Heart left ventricle (tissue), 16 donors: ENCODE data around the gene NTRK2. TPM values are rescaled to one million over a fixed set of nuclear protein-coding genes. Genes with fewer than 3 reads are reported as not detected.
A peak's percentile ranks its signal among the peaks of the same experiment; 100 is the strongest.

Experiments
- ATAC-seq, 4 donors: fragments of 200-7000 bp; cut with Tn5 transposase; one replicate each; pipeline ENCODE4 v1.9.1; 2020 to 2022; ENCODE audit warnings: moderate library complexity in 4 of 4, mild to moderate bottlenecking in 3 of 4, moderate number of reproducible peaks in 1 of 4
- DNase-seq, 5 donors: peaks; one replicate each; pipeline ENCODE4 v3.0.0-alpha.2; 2020
- H3K27ac ChIP-seq, 12 donors: fragments of 200-600 bp; sonication (generic) in 4 of 12; one replicate each; pipeline versions ENCODE4 v1.5.0 to v1.8.0; 2016 to 2022; ENCODE audit warnings: mild to moderate bottlenecking in 2 of 12
- H3K27me3 ChIP-seq, 9 donors: fragments of 200-600 bp; sonication (generic) in 2 of 9; one replicate each; pipeline versions ENCODE4 v1.5.1 to v1.8.0; 2016 to 2022; ENCODE audit warnings: mild to moderate bottlenecking in 3 of 9
- H3K36me3 ChIP-seq, 9 donors: fragments of 200-600 bp; sonication (generic) in 2 of 9; one replicate each; pipeline versions ENCODE4 v1.5.0 to v1.8.0; 2018 to 2022; ENCODE audit warnings: mild to moderate bottlenecking in 2 of 9
- H3K4me1 ChIP-seq, 12 donors: fragments of 200-600 bp; sonication (generic) in 4 of 12; one replicate each; pipeline versions ENCODE4 v1.5.0 to v1.8.0; 2016 to 2022; ENCODE audit warnings: mild to moderate bottlenecking in 3 of 12
- H3K4me3 ChIP-seq, 12 donors: fragments of 200-600 bp; sonication (generic) in 4 of 12; one replicate each; pipeline versions ENCODE4 v1.5.0 to v1.8.0; 2017 to 2022; ENCODE audit warnings: mild to moderate bottlenecking in 9 of 12, moderate library complexity in 4 of 12
- H3K9me3 ChIP-seq, 12 donors: fragments of 200-600 bp; sonication (generic) in 4 of 12; one replicate each; pipeline versions ENCODE4 v1.5.0 to v1.8.0; 2016 to 2022; ENCODE audit warnings: mild to moderate bottlenecking in 1 of 12
- POLR2A ChIP-seq, 2 donors: fragments of 450-650 bp; IDR thresholded peaks; one replicate each; pipeline ENCODE4 v1.6.1; 2017; ENCODE audit warnings: antibody characterized with exemption in 2 of 2, mild to moderate bottlenecking in 2 of 2, moderate library complexity in 2 of 2
- WGBS, 4 donors: extraction: QIAGEN DNeasy Blood & Tissue Kit in 2 of 4; methylation state at CpG; one replicate each; pipeline versions ENCODE4 v1.1.5 to v1.1.7; 2013 to 2018; 5-methylcytosine and 5-hydroxymethylcytosine counted together
- intact Hi-C, 10 donors: fragments of 100-400 bp; cut with DNase I; formaldehyde crosslinking; loops; one replicate each; pipeline versions ENCODE4 v1.11.1 to v1.14.2; 2022
- polyA plus RNA-seq, 2 donors: library from polyadenylated mRNA; stranded (reverse); fragments of 200-250 nt; gene quantifications; one replicate each; pipeline ENCODE4 v1.2.3, GENCODE V29; 2013
- total RNA-seq, 9 donors: library from RNA; depleted of rRNA in 2 of 9; stranded (reverse); fragments of >200 nt in 2 of 9; fragmentation: NEBNext Ultra II Directional in 3 of 9; extraction: Animal tissue kit (Norgen Biotek cat#: 25700) in 3 of 9; gene quantifications; one replicate each; pipeline versions ENCODE4 v1.1.0 to v1.2.4, GENCODE V29; 2016 to 2023
- TF ChIP-seq, protein P1 (sequence below), 12 donors: fragments of 200-600 bp; sonication (generic) in 4 of 12; IDR thresholded peaks; one replicate each; pipeline versions ENCODE4 v1.5.0 to v1.8.0; 2018 to 2022; ENCODE audit warnings: antibody characterized with exemption in 12 of 12, mild to moderate bottlenecking in 5 of 12
- donor health status: ischemic (EF 13 %, LVEDD 7.1; RV severe dilation, severe dysfunction).
- donor health status: healthy with polysubstance abuse.
- donor health status: DM: no; HTN: yes; CAD: no.
- donor health status: DM: no; HTN: no; CAD: no.
- donor health status: ischemic (EF 25% LVEDD 6.9; RV normal size, moderate dysfunction).
- donor health status: ischemic (EF 25% LVEDD 5.7; RV mildly dilated, moderate dysfunction).
- donor health status: healthy.
- donor health status: DM: yes; HTN: yes; CAD: no.
- donor health status: ischemic (EF 35%, LVEDD 5.7; RV mildly dilated, moderate dysfunction).
- donor health status: nonischemic (EF 11% LVEDD 7.7; RV severe dilation, severe dysfunction).
- donor health status: DM: yes; HTN: yes; CAD: no.
- donor health status: PGD.
- donor health status: ischemic (EF 29% LVEDD 5.4; RV normal size, mild dysfunction).
- donor health status: nonischemic (EF 23%, LVEDD 6.1; RV moderate dilation, normal function).

Gene NTRK2
- total and polyA plus RNA-seq, 11 donors = 0.86 to 16.0 (median 2.4) TPM

DNA sequence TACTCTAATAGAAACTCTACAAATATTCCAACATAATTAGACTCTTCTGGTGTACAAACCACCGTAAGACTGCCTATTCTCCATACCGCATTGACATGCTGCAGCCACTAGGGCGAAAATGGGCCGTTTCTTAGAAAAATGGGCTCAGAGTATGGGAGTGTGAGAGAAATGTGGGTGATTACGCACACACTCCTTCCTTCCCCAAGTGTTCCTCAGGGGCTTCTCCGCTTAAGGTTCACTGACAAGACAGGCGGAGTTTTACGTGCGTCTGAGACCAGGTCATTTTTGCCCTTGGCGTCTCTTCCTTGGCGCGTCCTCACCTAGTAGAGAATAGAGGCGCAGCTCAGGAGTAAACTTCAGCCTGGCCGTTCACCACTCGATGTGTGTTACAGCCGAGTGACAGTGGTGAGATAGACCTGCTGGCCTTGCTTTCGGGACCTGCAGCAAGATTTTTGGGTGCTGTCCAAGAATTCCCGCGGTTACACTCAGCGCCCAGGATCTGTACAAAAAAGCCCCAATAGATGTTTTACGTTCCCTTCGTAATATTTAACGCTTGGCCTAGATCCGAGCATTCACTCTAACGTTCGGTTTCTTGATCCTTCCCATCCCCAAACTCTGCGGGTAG lies 1.8 kb upstream of the NTRK2 start:
- DNase-seq = peak in 2 of 5 donors; percentile 20 to 30
- peak in 1 of 4 donors; percentile 44 for ATAC-seq
- peaks cover 0 to 34% (median 11%) of the 10 kb centered on the region in 12 donors for H3K4me1 ChIP-seq
- H3K36me3 ChIP-seq = no peaks in the 10 kb centered on the region
- peaks cover 0 to 15% (median 0%) of the 10 kb centered on the region in 12 donors for H3K9me3 ChIP-seq
- intact Hi-C loops = loop anchor here in 3 of 10 donors (10.0 kb wide), 4 partner anchors 63 to 937 kb away; no protein-coding TSS in a partner anchor
- H3K27ac ChIP-seq = peak overlapping the region in 1 of 12 donors; percentile 26
- H3K4me3 ChIP-seq = peak overlapping the region in 11 of 12 donors; percentile 40 to 65 (median 54)
- 4 to 7% (median 5%) methylated on average over 26 to 27 of the region's 27 CpGs for WGBS, 4 donors
- no peak for TF ChIP-seq POLR2A (IDR thresholded peaks at IDR 0.05)
- TF ChIP-seq, protein P1, sequence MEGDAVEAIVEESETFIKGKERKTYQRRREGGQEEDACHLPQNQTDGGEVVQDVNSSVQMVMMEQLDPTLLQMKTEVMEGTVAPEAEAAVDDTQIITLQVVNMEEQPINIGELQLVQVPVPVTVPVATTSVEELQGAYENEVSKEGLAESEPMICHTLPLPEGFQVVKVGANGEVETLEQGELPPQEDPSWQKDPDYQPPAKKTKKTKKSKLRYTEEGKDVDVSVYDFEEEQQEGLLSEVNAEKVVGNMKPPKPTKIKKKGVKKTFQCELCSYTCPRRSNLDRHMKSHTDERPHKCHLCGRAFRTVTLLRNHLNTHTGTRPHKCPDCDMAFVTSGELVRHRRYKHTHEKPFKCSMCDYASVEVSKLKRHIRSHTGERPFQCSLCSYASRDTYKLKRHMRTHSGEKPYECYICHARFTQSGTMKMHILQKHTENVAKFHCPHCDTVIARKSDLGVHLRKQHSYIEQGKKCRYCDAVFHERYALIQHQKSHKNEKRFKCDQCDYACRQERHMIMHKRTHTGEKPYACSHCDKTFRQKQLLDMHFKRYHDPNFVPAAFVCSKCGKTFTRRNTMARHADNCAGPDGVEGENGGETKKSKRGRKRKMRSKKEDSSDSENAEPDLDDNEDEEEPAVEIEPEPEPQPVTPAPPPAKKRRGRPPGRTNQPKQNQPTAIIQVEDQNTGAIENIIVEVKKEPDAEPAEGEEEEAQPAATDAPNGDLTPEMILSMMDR (IDR thresholded peaks at IDR 0.05) = peak in 9 of 12 donors; percentile 20 to 41 (median 26)
- H3K27me3 ChIP-seq = peaks cover 0 to 49% (median 16%) of the 10 kb centered on the region in 9 donors

DNA sequence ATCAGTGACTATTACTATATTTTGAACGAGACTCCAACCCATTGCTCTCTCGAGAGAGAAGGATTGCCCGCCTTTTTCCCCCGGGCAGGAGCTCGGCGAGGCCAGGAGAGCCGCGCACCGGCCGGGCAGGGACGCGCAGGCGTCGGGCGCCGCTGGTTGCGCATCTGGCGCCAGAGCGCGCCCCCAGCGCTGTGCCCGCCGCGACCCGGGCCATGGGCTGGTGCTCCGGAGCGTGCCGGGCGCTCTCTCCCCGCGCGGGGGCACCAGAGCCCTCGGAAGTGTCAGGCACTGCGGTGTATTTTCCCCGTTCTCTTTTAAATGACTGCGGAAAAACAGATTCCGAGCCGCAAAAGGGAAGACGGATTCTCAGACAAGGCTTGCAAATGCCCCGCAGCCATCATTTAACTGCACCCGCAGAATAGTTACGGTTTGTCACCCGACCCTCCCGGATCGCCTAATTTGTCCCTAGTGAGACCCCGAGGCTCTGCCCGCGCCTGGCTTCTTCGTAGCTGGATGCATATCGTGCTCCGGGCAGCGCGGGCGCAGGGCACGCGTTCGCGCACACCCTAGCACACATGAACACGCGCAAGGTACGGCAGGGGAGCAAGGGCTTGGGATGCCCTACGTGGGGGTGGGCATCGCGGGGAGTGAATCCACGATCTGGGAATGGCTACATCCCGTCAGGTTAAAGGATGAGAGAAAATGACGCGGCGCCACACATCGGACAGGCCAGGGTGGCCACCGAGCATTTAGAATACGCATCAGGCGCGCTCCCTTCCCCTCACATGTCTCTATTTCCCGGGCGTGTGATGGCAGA lies 1.1 kb upstream of the NTRK2 start:
- ATAC-seq (peak; percentile 71 to 94 (median 92)), DNase-seq (peak; percentile 51 to 78 (median 68))
- Histone ChIP-seq H3K27me3 (peaks cover 0 to 49% (median 16%) of the 10 kb centered on the region in 9 donors), H3K9me3 (peaks cover 0 to 15% (median 0%) of the 10 kb centered on the region in 12 donors), H3K4me3 (peak overlapping the region; percentile 24 to 65 (median 54)), H3K27ac (peak overlapping the region in 3 of 12 donors; percentile 8 to 41 (median 24)), H3K4me1 (peaks cover 0 to 34% (median 11%) of the 10 kb centered on the region in 12 donors), H3K36me3 (no peaks in the 10 kb centered on the region)
- TF ChIP-seq POLR2A (IDR thresholded peaks at IDR 0.05) = no peak
- TF ChIP-seq, protein P1 (IDR thresholded peaks at IDR 0.05) = peak; percentile 28 to 75 (median 58)
- intact Hi-C loops = loop anchor here in 3 of 10 donors (10.0 kb wide), 4 partner anchors 64 to 936 kb away; no protein-coding TSS in a partner anchor
- 0 to 1% (median 1%) methylated on average over 40 to 76 of the region's 76 CpGs for WGBS, 4 donors

DNA sequence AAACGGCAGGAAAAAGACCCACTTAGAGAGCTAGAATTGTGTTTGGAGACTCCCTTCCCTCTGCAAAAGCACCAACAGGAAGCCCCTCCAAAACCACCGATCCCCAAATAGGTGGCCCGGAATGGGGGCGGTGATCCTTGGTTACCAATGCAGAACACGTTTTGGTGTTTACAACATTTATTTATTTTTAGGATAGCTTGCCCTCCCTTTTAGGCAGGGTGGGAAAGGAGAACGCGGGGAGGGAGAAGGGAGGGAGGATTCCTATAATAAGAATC lies 579 bp upstream of the NTRK2 start:
- peaks cover 0 to 34% (median 11%) of the 10 kb centered on the region in 12 donors for H3K4me1 ChIP-seq
- WGBS, 4 donors = 0 to 1% (median 0%) methylated on average over 7 of the region's 7 CpGs
- H3K4me3 ChIP-seq = peak overlapping the region; percentile 24 to 65 (median 54)
- H3K27ac ChIP-seq = peak overlapping the region in 2 of 12 donors; percentile 8 to 41
- no peak for DNase-seq
- H3K36me3 ChIP-seq = no peaks in the 10 kb centered on the region
- intact Hi-C loops = loop anchor here in 3 of 10 donors (10.0 kb wide), 4 partner anchors 64 to 936 kb away; no protein-coding TSS in a partner anchor
- peaks cover 0 to 14% (median 0%) of the 10 kb centered on the region in 12 donors for H3K9me3 ChIP-seq
- TF ChIP-seq, protein P1 (IDR thresholded peaks at IDR 0.05) = no peak
- TF ChIP-seq POLR2A (IDR thresholded peaks at IDR 0.05) = no peak
- peak in 1 of 4 donors; percentile 4 for ATAC-seq
- H3K27me3 ChIP-seq = peaks cover 0 to 49% (median 16%) of the 10 kb centered on the region in 9 donors
